Peyer's patch (tissue), 4 donors: ENCODE data around the gene FAM237B.

Experiments used
- POLR2A ChIP-seq, 2 donors: fragments of 450-650 bp; IDR thresholded peaks; one replicate each; pipeline ENCODE4 v1.5.1; 2017; ENCODE audit warnings: antibody characterized with exemption in 2 of 2, mild to moderate bottlenecking in 2 of 2, moderate library complexity in 2 of 2
- TF ChIP-seq, protein P1 (sequence below), 6 experiments: fragments of 450-650 bp in 4 of 6; fragments of 200-600 bp in 2 of 6; sonication (generic) in 1 of 6; IDR thresholded peaks; one replicate each; pipeline ENCODE4 v1.5.1; 2017 to 2019; ENCODE audit warnings: antibody characterized with exemption in 6 of 6, mild to moderate bottlenecking in 3 of 6, moderate library complexity in 1 of 6

DNA sequence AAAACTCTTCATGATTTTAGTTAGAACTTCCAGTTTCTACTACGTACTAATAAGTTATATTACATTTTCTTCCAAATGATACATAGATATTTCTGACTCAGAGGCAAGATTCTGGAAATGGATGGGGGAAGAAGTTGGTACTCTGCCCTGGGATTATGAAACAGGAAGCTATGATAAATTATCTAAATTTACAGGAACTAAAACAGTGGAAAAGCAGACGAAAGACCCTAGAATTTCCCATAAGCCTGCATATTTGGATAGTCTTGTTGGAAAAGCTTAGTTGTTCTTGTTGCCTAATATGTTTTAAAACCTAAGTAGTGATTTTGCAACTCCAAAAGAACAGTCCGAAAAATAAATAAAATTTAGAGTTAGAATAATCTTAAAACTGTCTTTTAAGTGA lies 54.3 kb downstream of the FAM237B start:
- TF ChIP-seq, protein P1, sequence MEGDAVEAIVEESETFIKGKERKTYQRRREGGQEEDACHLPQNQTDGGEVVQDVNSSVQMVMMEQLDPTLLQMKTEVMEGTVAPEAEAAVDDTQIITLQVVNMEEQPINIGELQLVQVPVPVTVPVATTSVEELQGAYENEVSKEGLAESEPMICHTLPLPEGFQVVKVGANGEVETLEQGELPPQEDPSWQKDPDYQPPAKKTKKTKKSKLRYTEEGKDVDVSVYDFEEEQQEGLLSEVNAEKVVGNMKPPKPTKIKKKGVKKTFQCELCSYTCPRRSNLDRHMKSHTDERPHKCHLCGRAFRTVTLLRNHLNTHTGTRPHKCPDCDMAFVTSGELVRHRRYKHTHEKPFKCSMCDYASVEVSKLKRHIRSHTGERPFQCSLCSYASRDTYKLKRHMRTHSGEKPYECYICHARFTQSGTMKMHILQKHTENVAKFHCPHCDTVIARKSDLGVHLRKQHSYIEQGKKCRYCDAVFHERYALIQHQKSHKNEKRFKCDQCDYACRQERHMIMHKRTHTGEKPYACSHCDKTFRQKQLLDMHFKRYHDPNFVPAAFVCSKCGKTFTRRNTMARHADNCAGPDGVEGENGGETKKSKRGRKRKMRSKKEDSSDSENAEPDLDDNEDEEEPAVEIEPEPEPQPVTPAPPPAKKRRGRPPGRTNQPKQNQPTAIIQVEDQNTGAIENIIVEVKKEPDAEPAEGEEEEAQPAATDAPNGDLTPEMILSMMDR (IDR thresholded peaks at IDR 0.05): no peak
- TF ChIP-seq POLR2A (IDR thresholded peaks at IDR 0.05): no peak
